Measurements from ENCODE around the gene EXD3.
A peak's percentile ranks its signal among the peaks of the same experiment; 100 is the strongest.

Gene EXD3

DNA sequence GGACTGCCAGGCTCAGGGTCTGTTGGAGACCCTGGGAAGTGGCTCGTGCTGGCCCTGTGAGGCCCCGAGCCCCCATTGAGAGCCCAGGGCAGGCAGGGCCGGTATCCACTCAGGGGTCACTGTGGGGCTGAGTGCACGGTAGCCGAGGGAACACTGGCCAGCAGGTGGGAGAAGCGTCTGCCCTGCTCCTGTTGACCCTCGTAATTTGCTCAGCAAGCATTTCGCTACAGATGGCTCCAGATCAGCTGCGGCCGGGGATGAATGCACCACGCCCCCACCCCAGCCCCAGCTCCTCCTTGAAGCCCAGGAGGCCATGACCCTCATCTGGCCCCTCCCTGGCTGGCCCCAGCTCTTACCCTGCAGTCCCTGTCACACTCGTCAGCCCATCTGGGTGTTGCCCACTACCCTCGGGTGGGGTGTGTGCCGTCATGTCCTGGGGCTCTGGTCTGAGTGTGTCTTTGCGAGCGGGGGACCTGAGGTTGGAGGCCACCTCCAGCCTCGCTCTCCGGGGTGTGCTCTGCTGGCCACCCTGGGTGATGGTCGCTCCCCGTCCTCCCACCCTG, 114.8 kb downstream of the EXD3 start:
- Histone ChIP-seq H3K27ac (ENCODE audit: low read depth, low read length, severe bottlenecking) (no peak overlapping the region), H3K4me1 (ENCODE audit: control insufficient read depth, insufficient read depth, low read length, poor library complexity, severe bottlenecking) (peaks cover 23% of the 10 kb centered on the region), H3K4me3 (ENCODE audit: extremely low read depth, insufficient read depth, low read length, poor library complexity, severe bottlenecking) (no peak overlapping the region), H3K9me3 (ENCODE audit: control insufficient read depth, low read length) (no peaks in the 10 kb centered on the region), H3K36me3 (ENCODE audit: control insufficient read depth, insufficient read depth, low read length) (no peaks in the 10 kb centered on the region)
- 81 to 84% methylated on average over 19 to 20 of the region's 20 CpGs for WGBS, 2 experiments (ENCODE audit: insufficient coverage in 2 of 2)

DNA sequence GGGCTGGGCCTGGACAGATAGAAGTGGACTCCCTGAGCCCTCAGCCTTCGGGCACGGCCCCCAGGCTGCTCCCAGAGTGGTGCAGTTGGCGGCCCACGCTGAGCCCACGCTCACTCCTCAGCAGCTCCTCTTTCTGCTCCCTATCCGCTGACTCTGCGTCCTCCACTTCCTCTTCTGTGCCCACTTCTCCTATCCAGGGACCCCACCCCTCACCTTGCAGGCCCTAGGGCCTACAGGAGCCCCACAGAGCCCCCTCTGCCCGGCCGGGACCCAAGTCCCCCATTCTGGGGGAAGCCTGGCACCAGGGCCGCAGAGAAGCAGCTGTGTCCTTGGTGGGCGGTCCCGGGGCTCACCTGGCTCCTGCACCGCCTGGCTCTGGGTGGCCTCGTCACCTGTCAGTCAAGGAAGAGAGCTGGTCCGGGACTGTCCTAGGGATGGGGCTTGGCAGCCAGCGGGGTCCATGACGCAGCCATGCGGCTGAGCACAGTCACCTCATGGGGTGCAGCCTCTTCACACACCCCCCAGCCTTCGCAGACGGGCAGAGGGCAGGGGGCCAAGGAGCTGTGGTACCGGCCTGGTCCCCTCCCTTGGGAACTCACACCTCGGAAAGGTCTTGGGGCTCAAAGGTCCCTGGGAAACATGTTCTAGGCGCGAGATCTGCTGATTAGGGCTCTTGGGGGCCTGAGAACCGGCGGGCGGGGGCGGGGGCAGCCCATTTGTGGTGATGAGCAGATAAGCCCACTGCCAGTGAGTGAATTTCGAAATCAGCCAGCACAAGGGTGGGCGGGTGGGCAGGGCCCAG, 115.5 kb downstream of the EXD3 start:
- Histone ChIP-seq H3K4me1 (ENCODE audit: control insufficient read depth, insufficient read depth, low read length, poor library complexity, severe bottlenecking) (peaks cover 23% of the 10 kb centered on the region), H3K36me3 (ENCODE audit: control insufficient read depth, insufficient read depth, low read length) (no peaks in the 10 kb centered on the region), H3K9me3 (ENCODE audit: control insufficient read depth, low read length) (no peaks in the 10 kb centered on the region), H3K27ac (ENCODE audit: low read depth, low read length, severe bottlenecking) (no peak overlapping the region), H3K4me3 (ENCODE audit: extremely low read depth, insufficient read depth, low read length, poor library complexity, severe bottlenecking) (no peak overlapping the region)
- WGBS, 2 experiments (ENCODE audit: insufficient coverage in 2 of 2) = 86 to 89% methylated on average over 27 to 30 of the region's 30 CpGs

DNA sequence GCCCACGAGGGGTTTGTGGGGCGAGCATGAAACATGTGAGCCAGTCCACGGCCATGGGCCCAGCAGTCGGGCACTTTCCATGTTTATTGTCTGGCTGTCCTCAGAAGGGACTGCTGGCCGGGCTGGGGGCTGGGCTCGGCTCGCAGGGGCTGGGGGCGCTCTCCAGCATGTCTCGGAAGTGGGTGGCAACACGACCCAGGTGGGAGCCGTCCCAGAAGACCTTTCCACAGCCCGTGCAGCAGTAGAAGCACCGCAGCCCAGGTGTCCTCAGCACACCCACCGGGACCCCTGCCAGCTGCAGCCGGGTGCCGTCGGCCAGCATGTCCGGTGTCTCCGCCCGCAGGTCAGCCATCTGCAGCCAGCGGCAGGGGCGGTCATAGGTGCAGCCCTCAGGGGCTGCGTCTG, 116.1 kb downstream of the EXD3 start:
- no peak overlapping the region for H3K27ac ChIP-seq (ENCODE audit: low read depth, low read length, severe bottlenecking)
- peaks cover 23% of the 10 kb centered on the region for H3K4me1 ChIP-seq (ENCODE audit: control insufficient read depth, insufficient read depth, low read length, poor library complexity, severe bottlenecking)
- WGBS, 2 experiments (ENCODE audit: insufficient coverage in 2 of 2) = 92 to 93% methylated on average over 23 of the region's 23 CpGs
- no peaks in the 10 kb centered on the region for H3K36me3 ChIP-seq (ENCODE audit: control insufficient read depth, insufficient read depth, low read length)
- no peaks in the 10 kb centered on the region for H3K9me3 ChIP-seq (ENCODE audit: control insufficient read depth, low read length)
- H3K4me3 ChIP-seq (ENCODE audit: extremely low read depth, insufficient read depth, low read length, poor library complexity, severe bottlenecking) = no peak overlapping the region

DNA sequence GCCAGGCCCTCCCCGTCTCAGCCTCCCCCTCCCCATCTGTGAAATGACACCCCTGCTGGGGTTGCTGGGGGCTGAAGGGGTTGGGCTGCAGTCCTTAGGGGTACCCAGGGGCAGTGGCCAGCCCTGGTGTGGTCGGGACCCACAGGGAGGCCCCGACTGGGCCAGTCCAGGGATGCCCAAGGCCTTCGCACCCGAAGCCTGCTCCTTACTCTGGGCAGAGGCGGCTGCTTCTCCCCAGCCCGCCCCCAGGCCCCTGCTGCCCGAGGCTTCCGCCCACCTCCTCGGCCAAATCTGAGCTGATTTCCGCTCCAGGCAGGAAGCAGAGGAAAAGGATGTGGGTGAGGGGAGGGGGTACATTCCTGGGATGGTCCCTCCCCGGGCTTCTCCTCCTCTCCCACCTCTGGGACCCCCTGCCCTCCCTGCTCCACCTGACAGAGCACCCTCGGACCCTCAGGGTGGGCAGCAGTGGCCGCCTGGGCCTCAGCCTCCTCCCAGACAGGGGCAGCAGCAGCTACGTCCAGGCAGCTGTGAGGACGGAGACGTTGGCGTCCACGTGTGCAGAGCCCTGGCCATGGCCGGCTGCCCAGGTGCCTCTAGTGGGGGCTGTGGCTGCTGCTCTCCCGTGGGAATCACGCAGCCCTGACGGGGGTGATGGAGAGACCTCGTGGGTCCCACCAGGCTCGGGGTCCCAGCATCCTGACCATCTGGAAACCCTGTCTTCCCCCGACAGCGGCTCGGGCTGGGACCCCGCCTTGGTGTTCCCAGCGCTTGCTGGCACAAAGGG, 116.7 kb downstream of the EXD3 start:
- peak overlapping the region; percentile 49 for H3K27ac ChIP-seq (ENCODE audit: low read depth, low read length, severe bottlenecking)
- no peaks in the 10 kb centered on the region for H3K36me3 ChIP-seq (ENCODE audit: control insufficient read depth, insufficient read depth, low read length)
- H3K4me3 ChIP-seq (ENCODE audit: extremely low read depth, insufficient read depth, low read length, poor library complexity, severe bottlenecking) = no peak overlapping the region
- H3K9me3 ChIP-seq (ENCODE audit: control insufficient read depth, low read length) = no peaks in the 10 kb centered on the region
- peaks cover 23% of the 10 kb centered on the region for H3K4me1 ChIP-seq (ENCODE audit: control insufficient read depth, insufficient read depth, low read length, poor library complexity, severe bottlenecking)
- WGBS, 2 experiments (ENCODE audit: insufficient coverage in 2 of 2) = 81 to 88% methylated on average over 18 to 25 of the region's 30 CpGs

DNA sequence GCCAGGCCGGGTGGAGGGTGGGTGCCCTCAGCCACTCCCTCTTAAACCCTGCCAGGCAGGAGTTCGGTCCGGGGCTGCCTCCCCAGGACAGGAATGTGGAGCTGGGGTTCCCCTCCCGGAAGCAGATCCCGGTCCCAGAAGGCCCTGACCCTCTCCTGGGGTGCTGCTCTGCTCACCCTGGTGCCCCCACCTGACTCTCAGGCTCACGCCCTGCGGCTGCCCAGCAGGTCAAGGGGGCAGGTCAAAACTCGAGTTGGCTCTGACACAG, 117.2 kb downstream of the EXD3 start:
- no peaks in the 10 kb centered on the region for H3K36me3 ChIP-seq (ENCODE audit: control insufficient read depth, insufficient read depth, low read length)
- no peaks in the 10 kb centered on the region for H3K9me3 ChIP-seq (ENCODE audit: control insufficient read depth, low read length)
- H3K27ac ChIP-seq (ENCODE audit: low read depth, low read length, severe bottlenecking) = peak overlapping the region; percentile 49
- no peak overlapping the region for H3K4me3 ChIP-seq (ENCODE audit: extremely low read depth, insufficient read depth, low read length, poor library complexity, severe bottlenecking)
- 68 to 79% methylated on average over 5 of the region's 8 CpGs for WGBS, 2 experiments (ENCODE audit: insufficient coverage in 2 of 2)
- H3K4me1 ChIP-seq (ENCODE audit: control insufficient read depth, insufficient read depth, low read length, poor library complexity, severe bottlenecking) = peaks cover 23% of the 10 kb centered on the region

DNA sequence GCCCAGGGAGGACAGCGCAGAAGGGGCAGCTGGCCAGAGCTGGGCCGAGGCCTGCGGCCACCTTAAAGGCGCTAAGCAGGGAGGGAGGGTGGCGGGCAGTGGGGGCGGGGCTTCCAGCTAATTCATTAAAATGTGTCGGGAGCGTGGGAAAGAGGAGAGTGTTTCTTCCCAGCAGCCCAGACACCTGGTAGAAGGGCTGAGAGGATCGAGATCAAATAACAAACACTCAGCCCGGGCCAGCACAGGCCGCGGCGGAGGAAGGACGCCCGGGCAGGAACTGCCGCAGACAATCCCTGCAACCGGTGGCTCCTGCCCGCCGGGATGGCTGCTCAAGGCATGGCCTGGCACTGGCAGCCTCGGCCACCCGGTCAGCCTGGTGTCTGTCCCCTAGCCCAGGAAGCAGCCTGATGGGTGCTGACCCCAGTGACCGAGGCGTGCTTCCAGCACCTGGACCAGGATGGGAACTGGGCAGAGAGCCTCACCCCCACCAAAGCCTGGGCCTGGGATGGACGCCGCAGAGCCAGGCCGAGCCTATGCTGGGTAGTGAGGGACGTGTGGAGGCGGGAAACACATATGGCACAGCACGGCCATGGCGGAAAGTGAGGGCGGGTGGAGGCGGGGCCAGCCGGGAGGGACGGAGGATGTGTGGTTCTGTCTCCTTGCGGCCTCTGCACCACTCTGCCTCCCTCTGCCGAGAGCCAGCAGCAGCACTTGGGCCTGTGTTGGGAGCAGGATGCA, 117.7 kb downstream of the EXD3 start:
- no peak overlapping the region for H3K4me3 ChIP-seq (ENCODE audit: extremely low read depth, insufficient read depth, low read length, poor library complexity, severe bottlenecking)
- H3K4me1 ChIP-seq (ENCODE audit: control insufficient read depth, insufficient read depth, low read length, poor library complexity, severe bottlenecking) = peaks cover 26% of the 10 kb centered on the region
- H3K36me3 ChIP-seq (ENCODE audit: control insufficient read depth, insufficient read depth, low read length) = no peaks in the 10 kb centered on the region
- H3K27ac ChIP-seq (ENCODE audit: low read depth, low read length, severe bottlenecking) = peak overlapping the region; percentile 87
- WGBS, 2 experiments (ENCODE audit: insufficient coverage in 2 of 2) = 53 to 65% methylated on average over 26 to 33 of the region's 36 CpGs
- no peaks in the 10 kb centered on the region for H3K9me3 ChIP-seq (ENCODE audit: control insufficient read depth, low read length)

DNA sequence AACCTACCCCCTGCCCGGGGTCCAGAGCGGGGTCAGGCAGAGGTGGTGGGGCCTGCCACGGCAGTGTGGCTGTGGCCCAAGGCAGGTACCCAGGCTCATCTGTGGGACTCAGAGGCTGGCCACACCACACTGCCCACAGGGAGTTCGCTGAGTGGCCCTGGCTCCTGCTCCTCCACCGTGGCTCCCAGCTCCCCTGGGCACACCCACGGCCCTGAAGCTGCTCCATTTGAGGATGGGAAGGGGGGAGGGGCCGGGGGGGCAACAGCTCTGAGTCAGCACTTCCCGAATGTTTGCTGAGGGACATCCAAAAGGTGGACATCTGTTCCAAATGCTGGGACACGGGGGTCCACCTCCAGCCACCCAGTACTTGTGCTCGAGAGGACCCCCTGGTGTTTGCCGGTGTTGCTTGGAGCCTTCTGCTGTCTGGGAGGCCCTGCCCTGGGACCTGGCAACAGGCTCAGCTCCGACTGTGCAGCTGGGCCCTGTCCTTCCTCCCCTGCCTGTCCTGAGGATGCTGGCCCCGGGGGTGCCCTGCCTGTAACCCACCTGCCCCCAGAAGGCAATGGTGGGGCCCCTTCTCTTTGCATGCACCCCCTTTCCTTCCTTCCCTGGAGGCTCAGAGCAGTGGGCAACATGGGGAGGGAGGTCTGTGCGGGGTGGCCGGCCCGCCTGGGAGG, 118.4 kb downstream of the EXD3 start:
- WGBS, 2 experiments (ENCODE audit: insufficient coverage in 2 of 2) = 69 to 76% methylated on average over 12 to 13 of the region's 16 CpGs
- Histone ChIP-seq H3K27ac (ENCODE audit: low read depth, low read length, severe bottlenecking) (peak overlapping the region; percentile 87), H3K4me1 (ENCODE audit: control insufficient read depth, insufficient read depth, low read length, poor library complexity, severe bottlenecking) (peaks cover 33% of the 10 kb centered on the region)

DNA sequence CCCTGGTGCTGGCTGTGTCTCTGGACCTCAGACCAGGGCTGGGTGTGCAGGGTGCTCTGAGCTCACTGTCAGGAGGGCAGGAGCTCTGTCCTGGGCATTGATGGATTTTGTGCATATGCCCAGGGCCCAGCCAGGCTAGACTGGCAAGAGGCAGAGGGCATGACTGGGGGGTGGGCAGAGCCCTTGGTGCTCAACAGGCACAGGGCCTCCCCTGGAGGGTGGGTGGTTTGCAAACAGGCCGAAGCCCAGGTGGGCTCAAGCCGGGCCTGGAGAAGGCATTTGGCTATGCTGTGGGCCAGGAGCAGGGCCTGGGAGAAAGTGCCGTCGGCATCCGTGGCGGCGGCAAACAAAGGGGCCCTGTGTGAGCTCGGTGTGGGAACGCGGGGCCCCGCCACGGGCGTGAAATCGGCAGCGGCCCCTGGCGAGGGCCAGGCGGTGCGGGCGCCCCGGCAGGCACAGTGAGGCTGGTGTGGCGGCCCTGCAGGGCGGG, 119.0 kb downstream of the EXD3 start:
- Histone ChIP-seq H3K27ac (ENCODE audit: low read depth, low read length, severe bottlenecking) (no peak overlapping the region), H3K36me3 (ENCODE audit: control insufficient read depth, insufficient read depth, low read length) (no peaks in the 10 kb centered on the region), H3K4me1 (ENCODE audit: control insufficient read depth, insufficient read depth, low read length, poor library complexity, severe bottlenecking) (peaks cover 39% of the 10 kb centered on the region), H3K4me3 (ENCODE audit: extremely low read depth, insufficient read depth, low read length, poor library complexity, severe bottlenecking) (no peak overlapping the region), H3K9me3 (ENCODE audit: control insufficient read depth, low read length) (no peaks in the 10 kb centered on the region)
- 89 to 92% methylated on average over 22 of the region's 22 CpGs for WGBS, 2 experiments (ENCODE audit: insufficient coverage in 2 of 2)

More for the DNA sequence above, 118.4 kb downstream of the EXD3 start:
- no peaks in the 10 kb centered on the region for H3K9me3 ChIP-seq (ENCODE audit: control insufficient read depth, low read length)
- no peaks in the 10 kb centered on the region for H3K36me3 ChIP-seq (ENCODE audit: control insufficient read depth, insufficient read depth, low read length)
- no peak overlapping the region for H3K4me3 ChIP-seq (ENCODE audit: extremely low read depth, insufficient read depth, low read length, poor library complexity, severe bottlenecking)

DNA sequence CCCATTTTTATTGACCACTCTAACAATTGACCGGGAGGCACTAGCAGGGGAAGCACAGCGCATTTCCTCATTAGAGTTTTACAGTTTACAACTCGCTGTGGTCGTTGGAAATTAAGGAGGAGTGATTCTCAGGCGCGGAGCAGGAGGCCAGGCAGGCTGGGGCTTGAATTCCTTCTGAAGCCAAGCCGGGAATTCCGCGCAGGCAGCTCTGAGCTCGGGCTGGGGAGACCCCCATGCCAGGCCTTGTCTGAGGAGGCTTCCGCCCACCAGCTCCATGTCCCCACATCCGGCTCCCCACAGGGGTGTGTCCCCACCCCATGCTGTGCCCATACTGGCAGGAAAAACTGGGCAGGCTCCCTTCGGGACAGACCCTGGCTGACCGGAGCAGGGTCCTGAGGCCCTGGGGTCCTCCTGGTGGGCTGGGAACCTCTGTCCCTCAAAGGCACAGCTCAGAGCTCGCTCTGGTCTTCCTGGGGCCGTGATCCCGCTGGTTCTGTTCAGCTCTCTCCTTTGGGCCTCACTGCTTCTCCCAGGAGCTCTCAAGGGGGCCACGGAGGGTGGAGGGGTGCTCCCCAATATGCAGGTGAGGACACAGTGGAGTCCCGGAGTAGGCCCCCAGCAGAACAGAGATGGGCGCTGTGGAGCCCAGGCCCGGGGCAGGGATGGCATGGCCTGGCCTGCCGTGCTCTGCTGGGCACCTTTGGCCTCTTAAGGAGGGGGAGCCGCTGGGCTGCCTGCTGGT, 119.6 kb downstream of the EXD3 start:
- no peaks in the 10 kb centered on the region for H3K9me3 ChIP-seq (ENCODE audit: control insufficient read depth, low read length)
- WGBS, 2 experiments (ENCODE audit: insufficient coverage in 2 of 2) = 60 to 65% methylated on average over 20 to 21 of the region's 23 CpGs
- H3K27ac ChIP-seq (ENCODE audit: low read depth, low read length, severe bottlenecking) = no peak overlapping the region
- peaks cover 44% of the 10 kb centered on the region for H3K4me1 ChIP-seq (ENCODE audit: control insufficient read depth, insufficient read depth, low read length, poor library complexity, severe bottlenecking)
- no peaks in the 10 kb centered on the region for H3K36me3 ChIP-seq (ENCODE audit: control insufficient read depth, insufficient read depth, low read length)
- peak overlapping the region; percentile 30 for H3K4me3 ChIP-seq (ENCODE audit: extremely low read depth, insufficient read depth, low read length, poor library complexity, severe bottlenecking)

Measured in mesodermal cell (in vitro differentiated cells).